AG20443 (cell line): Measurements from ENCODE around the gene ZSWIM6.

Experiments used
- DNase-seq: peaks from one replicate; pipeline ENCODE4 v3.0.0; 2012; ENCODE audit warnings: low spot score, mixed read lengths

ZSWIM6 gene

DNA sequence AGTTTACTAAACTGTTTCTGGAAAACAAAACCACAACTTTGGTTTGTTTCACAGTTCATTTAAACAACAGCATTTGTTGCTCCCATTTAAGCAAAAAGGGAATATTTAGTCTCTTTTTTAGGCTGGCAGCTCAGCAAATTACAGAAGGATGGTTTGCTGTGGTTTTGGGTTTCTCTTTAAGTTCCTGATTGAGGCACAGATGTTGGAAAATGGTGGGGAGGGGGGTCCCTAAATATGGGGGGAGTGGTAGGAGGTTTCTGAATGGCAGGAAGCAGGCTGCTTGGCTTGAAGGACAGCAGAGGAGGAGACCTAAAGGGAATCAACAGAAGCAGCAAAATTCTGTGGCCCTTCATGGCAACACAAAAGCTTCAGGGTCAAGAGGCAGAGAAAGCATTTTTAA, 263.4 kb downstream of the ZSWIM6 start:
- DNase-seq = no peak
